GM12873 (cell line): ENCODE measurements around the gene CA12.

Source experiments
- TF ChIP-seq, protein P1 (sequence below): IDR thresholded peaks from 2 replicates; pipeline ENCODE4 v1.5.1; 2012; ENCODE audit warnings: low read depth, mild to moderate bottlenecking, moderate library complexity, low read length, control low read depth; ENCODE audit not compliant: insufficient read depth; ENCODE audit errors: missing control alignments

CA12 gene

DNA sequence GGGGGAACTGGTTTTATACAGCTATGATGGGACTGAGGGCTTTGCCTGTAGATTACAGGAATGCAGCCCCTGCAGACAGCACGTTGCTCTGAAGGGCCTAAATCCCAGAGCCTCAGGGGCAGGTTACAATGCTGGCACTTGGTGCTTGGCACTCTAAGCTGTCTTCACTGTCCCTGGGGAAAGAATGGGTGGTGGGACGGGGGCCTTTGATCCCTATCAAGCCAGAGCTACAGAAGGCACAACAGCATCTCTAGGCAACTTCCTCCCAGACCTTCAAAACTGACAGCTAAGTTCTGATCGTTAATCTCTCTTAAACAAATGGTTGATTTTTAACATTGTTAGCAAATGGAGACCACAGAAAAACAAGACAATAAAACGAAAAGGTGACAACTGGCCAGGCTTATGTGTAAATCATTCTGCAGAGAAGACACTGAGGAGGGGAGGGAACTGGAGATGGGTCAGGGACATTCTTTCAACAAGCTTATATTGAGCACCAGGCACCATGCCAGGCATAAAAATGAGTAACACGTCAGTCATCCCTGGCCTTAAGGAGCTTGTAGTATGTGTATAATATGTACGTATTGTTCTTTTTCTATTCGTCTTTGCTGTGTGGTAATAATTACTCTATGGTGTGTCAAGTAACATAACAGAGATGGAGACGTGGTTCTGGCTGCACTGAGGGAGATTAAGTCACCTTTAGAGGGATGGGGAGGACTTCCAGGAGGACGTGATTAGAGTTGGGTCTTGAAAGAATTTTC lies 49.1 kb downstream of the CA12 start:
- TF ChIP-seq, protein P1, sequence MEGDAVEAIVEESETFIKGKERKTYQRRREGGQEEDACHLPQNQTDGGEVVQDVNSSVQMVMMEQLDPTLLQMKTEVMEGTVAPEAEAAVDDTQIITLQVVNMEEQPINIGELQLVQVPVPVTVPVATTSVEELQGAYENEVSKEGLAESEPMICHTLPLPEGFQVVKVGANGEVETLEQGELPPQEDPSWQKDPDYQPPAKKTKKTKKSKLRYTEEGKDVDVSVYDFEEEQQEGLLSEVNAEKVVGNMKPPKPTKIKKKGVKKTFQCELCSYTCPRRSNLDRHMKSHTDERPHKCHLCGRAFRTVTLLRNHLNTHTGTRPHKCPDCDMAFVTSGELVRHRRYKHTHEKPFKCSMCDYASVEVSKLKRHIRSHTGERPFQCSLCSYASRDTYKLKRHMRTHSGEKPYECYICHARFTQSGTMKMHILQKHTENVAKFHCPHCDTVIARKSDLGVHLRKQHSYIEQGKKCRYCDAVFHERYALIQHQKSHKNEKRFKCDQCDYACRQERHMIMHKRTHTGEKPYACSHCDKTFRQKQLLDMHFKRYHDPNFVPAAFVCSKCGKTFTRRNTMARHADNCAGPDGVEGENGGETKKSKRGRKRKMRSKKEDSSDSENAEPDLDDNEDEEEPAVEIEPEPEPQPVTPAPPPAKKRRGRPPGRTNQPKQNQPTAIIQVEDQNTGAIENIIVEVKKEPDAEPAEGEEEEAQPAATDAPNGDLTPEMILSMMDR: no peak

DNA sequence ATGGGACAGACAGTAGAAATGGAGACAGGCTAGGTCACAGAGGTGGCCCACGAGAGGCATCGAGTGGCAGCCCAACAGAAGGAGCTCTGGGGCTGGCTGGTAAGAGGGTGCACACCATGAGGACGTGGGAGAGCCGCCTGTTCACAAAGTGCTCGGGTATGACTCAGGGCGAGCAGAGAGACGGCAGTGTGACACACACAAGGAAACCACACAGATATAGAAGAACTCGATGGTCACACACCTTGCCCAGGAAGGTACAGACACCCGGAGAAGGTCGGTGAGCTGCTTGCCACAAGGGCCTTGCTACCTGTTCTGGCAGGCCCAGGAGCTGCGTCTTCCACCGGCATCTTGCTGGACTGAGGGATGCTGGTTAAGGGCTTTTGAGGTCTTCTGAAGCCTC lies 50.2 kb downstream of the CA12 start:
- TF ChIP-seq, protein P1: no peak

DNA sequence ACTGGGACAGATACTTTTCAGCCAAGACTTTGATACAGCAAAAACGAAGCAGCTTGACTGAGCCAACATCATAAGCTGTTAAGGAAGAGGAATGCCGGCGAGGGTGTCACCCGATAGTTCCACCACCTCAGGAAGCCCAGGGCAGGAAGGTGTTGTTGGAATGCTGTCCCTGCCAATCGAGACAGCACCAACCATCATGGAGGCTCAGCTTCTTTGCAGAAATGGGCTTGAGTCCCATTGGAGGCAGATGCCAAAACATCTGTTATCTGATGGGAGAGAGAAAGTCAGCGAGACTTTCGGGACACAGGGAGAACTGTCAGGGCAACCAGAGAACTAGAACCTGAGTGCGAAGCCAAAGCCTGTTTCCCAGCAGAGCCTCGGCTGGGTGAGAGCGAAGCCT lies 50.7 kb downstream of the CA12 start:
- TF ChIP-seq, protein P1: no peak

DNA sequence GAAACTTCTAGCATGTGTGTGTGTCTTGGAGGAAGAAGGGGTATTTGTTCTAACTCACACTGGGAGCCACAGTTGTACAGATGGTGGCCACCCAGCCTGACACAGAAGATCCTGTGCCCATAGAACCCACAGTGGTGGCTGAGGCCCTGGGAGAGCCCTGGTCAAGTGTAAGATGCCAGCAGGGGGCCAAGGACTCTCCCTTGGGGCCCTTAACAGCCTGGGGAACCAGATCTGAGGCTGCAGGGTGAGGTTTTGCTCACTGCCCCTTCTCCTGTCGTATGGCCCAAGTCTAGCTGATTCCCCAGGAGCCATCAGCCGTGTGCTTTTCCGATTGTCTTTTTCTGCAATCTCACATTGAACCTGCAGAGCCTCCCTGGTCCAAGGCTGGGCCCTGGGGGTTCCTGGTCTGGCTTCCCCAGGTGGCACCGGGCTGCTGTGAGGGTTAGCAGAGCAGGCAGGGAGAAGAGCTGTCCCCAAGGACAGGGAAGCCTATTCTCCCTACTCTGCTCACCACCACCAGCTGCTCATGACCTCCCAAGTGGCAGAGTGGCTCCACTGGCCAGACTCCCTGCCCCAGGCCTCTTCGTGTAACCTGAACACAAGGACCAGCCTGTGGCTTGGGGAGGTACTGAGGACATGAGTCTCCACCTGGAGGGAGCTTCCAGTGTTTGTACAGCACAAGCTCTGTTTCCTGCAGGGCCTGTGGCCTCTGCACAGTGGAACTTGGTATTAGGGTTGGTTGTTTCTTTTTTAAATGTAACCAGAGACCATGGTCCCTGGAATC lies 51.9 kb downstream of the CA12 start:
- TF ChIP-seq, protein P1: no peak

DNA sequence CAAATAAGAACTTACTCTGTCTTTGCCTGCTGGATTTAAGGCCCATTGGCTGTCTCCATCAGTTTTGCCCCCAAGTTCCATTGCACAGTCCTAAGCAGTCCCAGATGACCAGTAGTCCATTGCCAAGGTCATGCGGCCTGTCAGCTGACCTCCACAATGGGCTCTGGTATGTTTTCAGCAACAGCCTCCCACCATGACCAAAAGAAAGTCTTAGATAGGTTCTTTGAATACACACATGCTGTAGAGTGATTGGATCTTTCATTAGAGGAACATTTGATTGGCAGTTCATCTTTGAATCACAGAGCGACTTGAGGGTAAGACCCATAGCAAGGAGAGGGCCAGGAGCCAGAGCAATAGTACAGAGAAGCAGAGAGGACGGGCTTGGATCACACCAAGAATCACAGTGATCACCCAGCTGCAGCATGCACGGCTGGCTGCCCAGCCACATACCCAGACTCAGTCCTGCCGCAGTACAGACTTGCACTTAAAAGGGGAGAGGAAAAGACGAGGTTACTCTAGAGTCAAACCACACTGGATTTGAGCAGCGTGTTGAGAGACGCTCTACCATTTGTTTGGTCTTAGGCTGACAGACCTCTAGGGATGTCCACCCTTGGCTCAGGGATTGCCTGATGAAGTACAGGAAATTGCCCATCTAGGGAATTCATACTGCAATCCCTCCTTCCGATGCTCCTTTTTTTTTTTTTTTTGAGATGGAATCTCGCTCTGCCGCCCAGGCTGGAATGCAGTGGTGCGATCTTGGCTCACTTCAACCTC lies 53.8 kb downstream of the CA12 start:
- TF ChIP-seq, protein P1: no peak

DNA sequence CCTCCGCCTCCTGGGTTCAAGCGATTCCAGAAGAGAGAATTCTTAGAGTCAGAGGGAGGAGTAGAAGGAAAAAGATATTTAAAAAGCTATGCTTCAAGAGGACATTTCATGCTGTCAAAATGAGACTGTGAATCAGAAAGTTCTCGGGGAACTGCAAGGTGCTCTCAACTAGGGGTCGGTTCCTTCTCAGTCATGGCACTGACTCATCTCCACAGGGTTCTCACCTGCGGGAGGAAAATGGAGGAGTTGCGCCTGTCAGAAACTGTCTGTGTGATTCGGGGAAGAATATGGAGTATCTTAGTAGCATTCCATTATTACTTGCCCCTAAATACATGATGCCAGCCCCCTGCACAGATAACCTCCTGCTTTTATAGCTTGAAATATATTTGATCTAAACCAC lies 56.9 kb downstream of the CA12 start:
- TF ChIP-seq, protein P1: no peak
